Parathyroid adenoma (tissue), 2 donors: ENCODE data around the gene IFT80.

Source experiments
- H2AFZ ChIP-seq: fragments of 300-600 bp; sonication (generic); one replicate; pipeline ENCODE4 v1.7.0; 2017; ENCODE audit warnings: antibody characterized with exemption, mild to moderate bottlenecking
- H3K27ac ChIP-seq: fragments of 300-600 bp; sonication (generic); one replicate; pipeline ENCODE4 v1.7.0; 2017
- H3K27me3 ChIP-seq: fragments of 300-600 bp; sonication (generic); one replicate; pipeline ENCODE4 v1.7.0; 2017; ENCODE audit warnings: low read length; ENCODE audit not compliant: control insufficient read depth, insufficient read depth
- H3K36me3 ChIP-seq: fragments of 300-600 bp; sonication (generic); one replicate; pipeline ENCODE4 v1.7.0; 2017; ENCODE audit warnings: low read length; ENCODE audit not compliant: control insufficient read depth, insufficient read depth
- H3K4me1 ChIP-seq: fragments of 300-600 bp; sonication (generic); one replicate; pipeline ENCODE4 v1.7.0; 2017; ENCODE audit warnings: control low read depth
- H3K4me2 ChIP-seq: fragments of 300-600 bp; sonication (generic); one replicate; pipeline ENCODE4 v1.7.0; 2017; ENCODE audit warnings: low read length
- H3K4me3 ChIP-seq: fragments of 300-600 bp; sonication (generic); one replicate; pipeline ENCODE4 v1.7.0; 2017; ENCODE audit warnings: low read depth, low read length
- H3K79me2 ChIP-seq: fragments of 300-600 bp; sonication (generic); one replicate; pipeline ENCODE4 v1.7.0; 2017; ENCODE audit warnings: control low read depth
- H3K9ac ChIP-seq: fragments of 300-600 bp; sonication (generic); one replicate; pipeline ENCODE4 v1.7.0; 2017; ENCODE audit warnings: mild to moderate bottlenecking
- H3K9me3 ChIP-seq: fragments of 300-600 bp; sonication (generic); one replicate; pipeline ENCODE4 v1.7.0; 2017; ENCODE audit warnings: low read length; ENCODE audit not compliant: control insufficient read depth
- CTCF ChIP-seq: fragments of 300-600 bp; sonication (generic); IDR thresholded peaks from one replicate; pipeline ENCODE4 v1.7.0; 2017; ENCODE audit warnings: antibody characterized with exemption, mild to moderate bottlenecking
- donor health status: primary hyperparathyroidism.

Gene IFT80

GRCh38 chr3:160355826-160356225, 43.2 kb downstream of the IFT80 start:
- Histone ChIP-seq H3K36me3 (no peaks in the 10 kb centered on the region), H3K27me3 (no peaks in the 10 kb centered on the region)

GRCh38 chr3:160346511-160346910, 52.5 kb downstream of the IFT80 start:
- no peak overlapping the region for H3K27ac ChIP-seq
- no peaks in the 10 kb centered on the region for H3K79me2 ChIP-seq
- no peaks in the 10 kb centered on the region for H3K4me1 ChIP-seq
- no peak overlapping the region for H3K9ac ChIP-seq
- no peak overlapping the region for H3K4me3 ChIP-seq
- no peak overlapping the region for H2AFZ ChIP-seq
- H3K4me2 ChIP-seq, result no peak overlapping the region
- no peaks in the 10 kb centered on the region for H3K27me3 ChIP-seq
- no peaks in the 10 kb centered on the region for H3K36me3 ChIP-seq
- H3K9me3 ChIP-seq, result no peaks in the 10 kb centered on the region
- no peak for TF ChIP-seq CTCF

More at GRCh38 chr3:160355826-160356225, 43.2 kb downstream of the IFT80 start:
- no peaks in the 10 kb centered on the region for H3K79me2 ChIP-seq
- no peak overlapping the region for H3K4me3 ChIP-seq
- no peak overlapping the region for H3K9ac ChIP-seq
- no peak for TF ChIP-seq CTCF
- H2AFZ ChIP-seq, result no peak overlapping the region
- H3K27ac ChIP-seq, result no peak overlapping the region
- no peak overlapping the region for H3K4me2 ChIP-seq
- H3K9me3 ChIP-seq, result no peaks in the 10 kb centered on the region
- no peaks in the 10 kb centered on the region for H3K4me1 ChIP-seq

- Histone ChIP-seq H3K9ac (no peak overlapping the region), H3K9me3 (no peaks in the 10 kb centered on the region), H3K4me1 (no peaks in the 10 kb centered on the region), H3K4me3 (no peak overlapping the region), H3K4me2 (no peak overlapping the region), H2AFZ (no peak overlapping the region), H3K27ac (no peak overlapping the region), H3K27me3 (no peaks in the 10 kb centered on the region), H3K79me2 (no peaks in the 10 kb centered on the region), H3K36me3 (no peaks in the 10 kb centered on the region)
- peak; percentile 33 for TF ChIP-seq CTCF
These were observed 55.9 kb downstream of the IFT80 start for GRCh38 chr3:160343132-160343531.

GRCh38 chr3:160340351-160340750, 58.7 kb downstream of the IFT80 start:
- Histone ChIP-seq H3K36me3 (no peaks in the 10 kb centered on the region), H3K4me3 (no peak overlapping the region)
- no peak for TF ChIP-seq CTCF

GRCh38 chr3:160331127-160331937, 67.7 kb downstream of the IFT80 start:
- Histone ChIP-seq H3K4me1 (no peaks in the 10 kb centered on the region), H3K27me3 (no peaks in the 10 kb centered on the region), H3K9ac (no peak overlapping the region), H3K4me2 (no peak overlapping the region), H3K27ac (no peak overlapping the region), H3K36me3 (no peaks in the 10 kb centered on the region), H3K79me2 (no peaks in the 10 kb centered on the region), H3K4me3 (no peak overlapping the region), H3K9me3 (peaks cover 3% of the 10 kb centered on the region), H2AFZ (no peak overlapping the region)
- no peak for TF ChIP-seq CTCF

More at GRCh38 chr3:160340351-160340750, 58.7 kb downstream of the IFT80 start:
- Histone ChIP-seq H3K9me3 (no peaks in the 10 kb centered on the region), H3K9ac (no peak overlapping the region), H3K4me2 (no peak overlapping the region), H3K27me3 (no peaks in the 10 kb centered on the region), H3K79me2 (no peaks in the 10 kb centered on the region), H3K4me1 (no peaks in the 10 kb centered on the region), H3K27ac (no peak overlapping the region), H2AFZ (no peak overlapping the region)
